H1 (cell line): ENCODE measurements around the gene RBMX. TPM values are rescaled to one million over a fixed set of nuclear protein-coding genes. Genes with fewer than 3 reads are reported as not detected.

Source experiments
- CTCF ChIA-PET: fragments of 300-600 bp; sonication (Branson Sonifier 250); formaldehyde crosslinking; loops from one replicate; lab custom pipeline; 2021; ENCODE audit not compliant: partially characterized antibody; lab: Charles Lee
- POLR2A ChIA-PET: fragments of 300-600 bp; sonication (Branson Sonifier 250); formaldehyde crosslinking; loops from one replicate; lab custom pipeline; 2021; ENCODE audit warnings: inconsistent platforms; ENCODE audit not compliant: partially characterized antibody; lab: Charles Lee
- DNase-seq, 2 experiments: peaks; one replicate each; pipeline versions ENCODE4 v3.0.0 to v3.0.0-alpha.2; 2010 to 2022; ENCODE audit warnings: low spot score in 2 of 2, low read depth in 1 of 2, mixed read lengths in 1 of 2
- FAIRE-seq: peaks from 2 replicates; lab custom pipeline; 2011; peaks lifted over from hg19 to GRCh38; lab: Jason Lieb, UNC
- H2AFZ ChIP-seq: 2 replicates; pipeline ENCODE4 v1.8.1; 2012; ENCODE audit warnings: low read length, inconsistent platforms
- H2AK5ac ChIP-seq: 2 replicates; pipeline ENCODE4 v1.6.1; 2013; ENCODE audit warnings: low read depth, low read length
- H2BK120ac ChIP-seq: replicated peaks from 2 replicates; pipeline ENCODE3; 2013; ENCODE audit warnings: low read depth, low read length, inconsistent platforms
- H2BK12ac ChIP-seq: 2 replicates; pipeline ENCODE4 v1.6.1; 2013; ENCODE audit warnings: low read depth, low read length
- H2BK15ac ChIP-seq: 2 replicates; pipeline ENCODE4 v1.6.1; 2013; ENCODE audit warnings: low read length
- H2BK20ac ChIP-seq: 2 replicates; pipeline ENCODE4 v1.6.1; 2013; ENCODE audit warnings: low read length
- H2BK5ac ChIP-seq: 2 replicates; pipeline ENCODE4 v1.6.1; 2013; ENCODE audit warnings: low read depth, low read length
- H3K14ac ChIP-seq: 2 replicates; pipeline ENCODE4 v1.6.1; 2013; ENCODE audit warnings: inconsistent platforms; ENCODE audit not compliant: insufficient read length
- H3K18ac ChIP-seq: 2 replicates; pipeline ENCODE4 v1.6.1; 2013; ENCODE audit warnings: low read length; ENCODE audit errors: extremely low read depth
- H3K23ac ChIP-seq: 2 replicates; pipeline ENCODE4 v1.6.1; 2013; ENCODE audit warnings: inconsistent platforms; ENCODE audit not compliant: insufficient read length
- H3K23me2 ChIP-seq: 2 replicates; pipeline ENCODE4 v1.6.1; 2013; ENCODE audit warnings: low read depth, low read length
- H3K27ac ChIP-seq: 2 replicates; pipeline ENCODE4 v1.6.1; 2011; ENCODE audit warnings: low read depth, low read length, inconsistent platforms
- H3K27me3 ChIP-seq, 4 experiments: replicated peaks in 1 of 4; 1 replicate in 1 of 4; 2 replicates in 3 of 4; pipeline versions ENCODE4 v1.6.1 to v1.8.1; 2011 to 2013; ENCODE audit warnings: low read length in 3 of 4, mild to moderate bottlenecking in 3 of 4, inconsistent platforms in 2 of 4, mixed read lengths in 2 of 4, moderate library complexity in 1 of 4; ENCODE audit not compliant: control insufficient read depth in 3 of 4, insufficient read depth in 3 of 4; ENCODE audit errors: extremely low read depth in 1 of 4
- H3K36me3 ChIP-seq, 4 experiments: 2 replicates each; pipeline versions ENCODE4 v1.6.1 to v1.8.1; 2011 to 2013; ENCODE audit warnings: mild to moderate bottlenecking in 4 of 4, low read length in 3 of 4, moderate library complexity in 2 of 4, control low read depth in 1 of 4, inconsistent platforms in 1 of 4; ENCODE audit not compliant: insufficient read depth in 4 of 4, control insufficient read depth in 2 of 4
- H3K4ac ChIP-seq: replicated peaks from 2 replicates; pipeline ENCODE3; 2013; ENCODE audit warnings: low read length, low read depth, mixed read lengths, inconsistent platforms; ENCODE audit not compliant: insufficient read length
- H3K4me1 ChIP-seq, 4 experiments: replicated peaks in 1 of 4; 1 replicate in 1 of 4; 2 replicates in 3 of 4; pipeline versions ENCODE4 v1.6.1 to v1.8.1; 2011 to 2013; ENCODE audit warnings: low read length in 3 of 4, inconsistent platforms in 2 of 4, mixed read lengths in 1 of 4; ENCODE audit not compliant: insufficient read depth in 4 of 4, control insufficient read depth in 3 of 4
- H3K4me2 ChIP-seq, 2 experiments: 2 replicates each; pipeline versions ENCODE4 v1.6.1 to v1.8.1; 2011 to 2013; ENCODE audit warnings: low read depth in 2 of 2, low read length in 2 of 2, control low read depth in 1 of 2, inconsistent platforms in 1 of 2, mild to moderate bottlenecking in 1 of 2; ENCODE audit not compliant: insufficient read depth in 1 of 2
- H3K4me3 ChIP-seq, 4 experiments: fragments of 200-600, 300-600 bp in 1 of 4; sonication (generic), shearing (Covaris generic), sonication (Bioruptor Twin) in 1 of 4; 2 replicates each; pipeline versions ENCODE4 v1.5.1 to v1.8.1; 2011 to 2016; ENCODE audit warnings: low read length in 4 of 4, low read depth in 3 of 4, control low read depth in 2 of 4, inconsistent platforms in 2 of 4, mild to moderate bottlenecking in 2 of 4, mixed read lengths in 1 of 4, moderate library complexity in 1 of 4; ENCODE audit not compliant: insufficient read depth in 2 of 4; ENCODE audit errors: extremely low read depth in 1 of 4
- H3K56ac ChIP-seq: replicated peaks from 2 replicates; pipeline ENCODE3; 2013; ENCODE audit warnings: low read depth, mild to moderate bottlenecking, mixed read lengths, low read length, inconsistent platforms; ENCODE audit not compliant: insufficient read length
- H3K79me1 ChIP-seq: 2 replicates; pipeline ENCODE4 v1.6.1; 2013; ENCODE audit warnings: low read depth, low read length, control low read depth
- H3K79me2 ChIP-seq, 2 experiments: 2 replicates each; pipeline versions ENCODE4 v1.6.1 to v1.8.1; 2012 to 2013; ENCODE audit warnings: low read length in 2 of 2, mild to moderate bottlenecking in 2 of 2, inconsistent platforms in 1 of 2; ENCODE audit not compliant: insufficient read depth in 2 of 2, control insufficient read depth in 1 of 2
- H3K9ac ChIP-seq, 4 experiments: replicated peaks in 1 of 4; 1 replicate in 1 of 4; 2 replicates in 3 of 4; pipeline versions ENCODE4 v1.6.1 to v1.8.1; 2011 to 2013; ENCODE audit warnings: low read depth in 3 of 4, low read length in 3 of 4, control low read depth in 2 of 4, mild to moderate bottlenecking in 2 of 4, moderate library complexity in 2 of 4, inconsistent platforms in 1 of 4; ENCODE audit errors: extremely low read depth in 1 of 4
- H3K9me3 ChIP-seq, 2 experiments: 2 replicates each; pipeline versions ENCODE4 v1.6.1 to v1.8.1; 2012 to 2013; ENCODE audit warnings: mild to moderate bottlenecking in 2 of 2, moderate library complexity in 2 of 2, control low read depth in 1 of 2, inconsistent platforms in 1 of 2, low read depth in 1 of 2, low read length in 1 of 2, mixed read lengths in 1 of 2; ENCODE audit not compliant: insufficient read depth in 2 of 2
- H4K20me1 ChIP-seq, 2 experiments: replicated peaks in 1 of 2; 2 replicates each; pipeline versions ENCODE3 to v1.8.1; 2011 to 2013; ENCODE audit warnings: inconsistent platforms in 2 of 2, low read length in 2 of 2, mild to moderate bottlenecking in 1 of 2; ENCODE audit not compliant: insufficient read depth in 2 of 2, control insufficient read depth in 1 of 2
- H4K5ac ChIP-seq: 2 replicates; pipeline ENCODE4 v1.6.1; 2013; ENCODE audit warnings: low read length, low read depth, mixed read lengths, inconsistent platforms; ENCODE audit not compliant: insufficient read length
- H4K8ac ChIP-seq: 2 replicates; pipeline ENCODE4 v1.8.0; 2013; ENCODE audit warnings: mild to moderate bottlenecking, moderate library complexity, low read length, inconsistent platforms; ENCODE audit not compliant: insufficient read depth; ENCODE audit errors: extremely low read depth
- H4K91ac ChIP-seq: replicated peaks from 2 replicates; pipeline ENCODE3; 2013; ENCODE audit warnings: low read length, mixed read lengths, inconsistent platforms; ENCODE audit not compliant: insufficient read length
- ASH2L ChIP-seq: fragments of 200-600, 300-600 bp; sonication (generic); IDR thresholded peaks from one replicate; pipeline ENCODE4 v1.7.1; 2017; ENCODE audit warnings: low read length
- TAF7 ChIP-seq: optimal IDR thresholded peaks from 2 replicates; pipeline ENCODE3; 2011; ENCODE audit warnings: low read depth, mild to moderate bottlenecking, inconsistent platforms, low read length, moderate library complexity, borderline replicate concordance
- whole genome bisulfite sequencing, 2 experiments: shearing (Covaris generic) in 1 of 2; methylation state at CpG; one replicate each; pipeline versions ENCODE4 v1.1.6 to v1.1.7; 2013 to 2015; ENCODE audit warnings: low lambda C conversion rate in 2 of 2, mixed read lengths in 2 of 2, inconsistent platforms in 1 of 2, low coverage in 1 of 2, missing lambda C conversion rate in 1 of 2; ENCODE audit not compliant: insufficient replicate concordance in 2 of 2, insufficient coverage in 1 of 2, insufficient read length in 1 of 2; ENCODE audit errors: extremely low coverage in 1 of 2, missing lambda C conversion rate in 1 of 2; 5-methylcytosine and 5-hydroxymethylcytosine counted together
- polyA plus RNA-seq, 7 experiments: library from polyadenylated mRNA; depleted of rRNA in 3 of 7; stranded (reverse) in 5 of 7; unstranded in 2 of 7; fragments of >200 nt in 5 of 7; fragments of 200-250 nt in 2 of 7; gene quantifications; 1 replicate in 5 of 7; 2 replicates in 1 of 7; 4 replicates in 1 of 7; pipeline versions ENCODE4 v1.2.1 to v1.2.3, GENCODE V29; 2011 to 2013; ENCODE audit warnings: missing spikeins in 2 of 7, mixed read lengths in 2 of 7
- total RNA-seq: library from RNA; stranded (reverse); fragmentation: NEBNext Ultra II Directional; extraction: Animal tissue kit (Norgen Biotek cat#: 25700); gene quantifications from 2 replicates; pipeline ENCODE4 v1.2.1, GENCODE V29; 2021

RBMX gene
- total and polyA plus RNA-seq, 2 of the 8 experiments (the other 6 are each of a cell fraction or from before 2014, with no cell fraction given), result 213 to 476 TPM

DNA sequence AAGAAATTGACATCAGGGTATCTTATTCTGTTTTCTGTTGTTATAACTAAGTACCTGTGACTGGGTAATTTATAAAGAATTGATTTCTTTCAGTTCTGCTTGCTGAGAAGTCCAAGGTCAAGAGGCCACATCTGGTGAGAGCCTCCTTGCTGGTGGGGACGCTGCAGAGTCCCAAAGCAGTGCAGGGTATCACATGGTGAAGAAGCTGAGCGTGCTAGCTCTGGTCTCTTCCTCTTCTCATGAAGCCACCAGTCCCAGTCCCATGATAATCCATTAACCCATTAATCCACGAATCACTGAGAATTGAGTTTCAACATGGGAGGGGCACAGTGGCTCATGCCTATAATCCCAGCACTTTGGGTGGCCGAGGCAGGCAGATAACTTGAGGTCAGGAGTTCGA, 18.0 kb downstream of the RBMX start:
- H2BK120ac ChIP-seq, result no peak overlapping the region
- H3K23ac ChIP-seq, result no peak overlapping the region
- H3K18ac ChIP-seq, result no peak overlapping the region
- no peak overlapping the region for H2BK5ac ChIP-seq
- no peak overlapping the region for H3K9ac ChIP-seq
- no peak overlapping the region for H3K4me2 ChIP-seq
- no peak overlapping the region for H2AK5ac ChIP-seq
- H3K36me3 ChIP-seq, result peaks cover 0 to 39% (median 9%) of the 10 kb centered on the region in 4 experiments; a peak in 6 of 8 replicates
- WGBS, 2 experiments, result 93% methylated on average over 5 of the region's 5 CpGs; no CpG with 5 or more reads in 1 of the 2 experiments
- peaks cover 0 to 3% of the 10 kb centered on the region in 2 experiments for H4K20me1 ChIP-seq
- no peak for FAIRE-seq
- no peaks in the 10 kb centered on the region for H3K23me2 ChIP-seq
- no peak overlapping the region for H2BK20ac ChIP-seq
- H4K8ac ChIP-seq, result no peak overlapping the region
- DNase-seq, result no peak
- no peak overlapping the region for H4K5ac ChIP-seq
- no peak overlapping the region for H3K27ac ChIP-seq
- H3K27me3 ChIP-seq, result no peaks in the 10 kb centered on the region
- H3K4me3 ChIP-seq, result no peak overlapping the region
- no peaks in the 10 kb centered on the region for H3K9me3 ChIP-seq
- ChIA-PET CTCF (no interaction called here), POLR2A (interaction anchor here (0.7 to 2.2 kb wide), 8 partner anchors 9 to 111 kb away, joined by 3 to 7 read pairs (median 4); partner anchors contain the start of gene RBMX)
- no peak overlapping the region for H2BK15ac ChIP-seq
- no peak overlapping the region for H2AFZ ChIP-seq
- no peak overlapping the region for H3K56ac ChIP-seq
- TF ChIP-seq ASH2L (no peak), TAF7 (no peak)
- H4K91ac ChIP-seq, result no peak overlapping the region
- H3K4ac ChIP-seq, result no peak overlapping the region
- H2BK12ac ChIP-seq, result no peak overlapping the region
- H3K14ac ChIP-seq, result no peak overlapping the region
- H3K79me1 ChIP-seq, result no peaks in the 10 kb centered on the region
- no peaks in the 10 kb centered on the region for H3K79me2 ChIP-seq
- H3K4me1 ChIP-seq, result no peaks in the 10 kb centered on the region
